Fibroblast of the aortic adventitia (primary cell): Measurements from ENCODE around the gene METTL25. TPM values are rescaled to one million over a fixed set of nuclear protein-coding genes. Genes with fewer than 3 reads are reported as not detected.
A peak's percentile ranks its signal among the peaks of the same experiment; 100 is the strongest.

Experiments used
- DNase-seq: peaks from one replicate; pipeline ENCODE4 v3.0.0-alpha.2; 2010; ENCODE audit warnings: low read depth
- H3K4me3 ChIP-seq: 2 replicates; pipeline ENCODE4 v1.5.1; 2011; ENCODE audit warnings: low read depth, mild to moderate bottlenecking, control low read depth, low read length, moderate library complexity
- total RNA-seq: library from RNA; depleted of rRNA; stranded (reverse); fragments of >200 nt; gene quantifications from 2 replicates; pipeline ENCODE4 v1.2.3, GENCODE V29; 2012; ENCODE audit warnings: low replicate concordance
- TF ChIP-seq, protein P1 (sequence below): IDR thresholded peaks from 2 replicates; pipeline ENCODE4 v1.5.1; 2011; ENCODE audit warnings: mild to moderate bottlenecking, low read length, control low read depth, inconsistent platforms; ENCODE audit not compliant: insufficient read depth

Gene METTL25
- total RNA-seq, 1 donor: 13.6 TPM

GRCh38 chr12:82400819-82401218 lies 42.5 kb downstream of the METTL25 start:
- no peak overlapping the region for H3K4me3 ChIP-seq
- no peak for DNase-seq
- TF ChIP-seq, protein P1, sequence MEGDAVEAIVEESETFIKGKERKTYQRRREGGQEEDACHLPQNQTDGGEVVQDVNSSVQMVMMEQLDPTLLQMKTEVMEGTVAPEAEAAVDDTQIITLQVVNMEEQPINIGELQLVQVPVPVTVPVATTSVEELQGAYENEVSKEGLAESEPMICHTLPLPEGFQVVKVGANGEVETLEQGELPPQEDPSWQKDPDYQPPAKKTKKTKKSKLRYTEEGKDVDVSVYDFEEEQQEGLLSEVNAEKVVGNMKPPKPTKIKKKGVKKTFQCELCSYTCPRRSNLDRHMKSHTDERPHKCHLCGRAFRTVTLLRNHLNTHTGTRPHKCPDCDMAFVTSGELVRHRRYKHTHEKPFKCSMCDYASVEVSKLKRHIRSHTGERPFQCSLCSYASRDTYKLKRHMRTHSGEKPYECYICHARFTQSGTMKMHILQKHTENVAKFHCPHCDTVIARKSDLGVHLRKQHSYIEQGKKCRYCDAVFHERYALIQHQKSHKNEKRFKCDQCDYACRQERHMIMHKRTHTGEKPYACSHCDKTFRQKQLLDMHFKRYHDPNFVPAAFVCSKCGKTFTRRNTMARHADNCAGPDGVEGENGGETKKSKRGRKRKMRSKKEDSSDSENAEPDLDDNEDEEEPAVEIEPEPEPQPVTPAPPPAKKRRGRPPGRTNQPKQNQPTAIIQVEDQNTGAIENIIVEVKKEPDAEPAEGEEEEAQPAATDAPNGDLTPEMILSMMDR: no peak

GRCh38 chr12:82406651-82407050 lies 48.3 kb downstream of the METTL25 start:
- DNase-seq: no peak
- TF ChIP-seq, protein P1: no peak
- H3K4me3 ChIP-seq: no peak overlapping the region

- peak overlapping the region; percentile 29 for H3K4me3 ChIP-seq
- TF ChIP-seq, protein P1: no peak
- peak; percentile 70 for DNase-seq
Observed at GRCh38 chr12:82407481-82407880, 49.2 kb downstream of the METTL25 start.

GRCh38 chr12:82408844-82409243 lies 50.5 kb downstream of the METTL25 start:
- TF ChIP-seq, protein P1: no peak
- H3K4me3 ChIP-seq: no peak overlapping the region
- DNase-seq: no peak

GRCh38 chr12:82411546-82412230 lies 53.4 kb downstream of the METTL25 start:
- no peak for DNase-seq
- no peak overlapping the region for H3K4me3 ChIP-seq
- TF ChIP-seq, protein P1: no peak

DNA sequence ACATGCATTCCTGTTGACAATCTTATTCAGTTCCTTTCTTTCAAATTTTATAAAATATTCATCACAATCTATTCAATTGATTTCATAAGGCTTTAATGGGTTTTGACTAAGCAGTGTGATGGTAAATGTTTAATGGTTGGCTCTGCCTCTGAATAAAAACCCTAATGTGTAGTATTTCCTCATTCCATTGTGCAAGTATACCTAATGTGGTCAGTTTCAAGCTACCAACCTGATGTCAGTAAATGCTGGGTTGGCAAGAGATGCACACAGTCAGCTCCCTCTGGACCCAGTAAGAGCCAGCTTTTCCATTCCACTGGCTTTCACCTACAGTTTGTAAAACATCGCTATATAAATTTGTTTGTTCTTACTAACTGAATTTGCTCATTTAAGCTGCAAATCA lies 53.9 kb downstream of the METTL25 start:
- no peak for DNase-seq
- TF ChIP-seq, protein P1: no peak
- H3K4me3 ChIP-seq: no peak overlapping the region

DNA sequence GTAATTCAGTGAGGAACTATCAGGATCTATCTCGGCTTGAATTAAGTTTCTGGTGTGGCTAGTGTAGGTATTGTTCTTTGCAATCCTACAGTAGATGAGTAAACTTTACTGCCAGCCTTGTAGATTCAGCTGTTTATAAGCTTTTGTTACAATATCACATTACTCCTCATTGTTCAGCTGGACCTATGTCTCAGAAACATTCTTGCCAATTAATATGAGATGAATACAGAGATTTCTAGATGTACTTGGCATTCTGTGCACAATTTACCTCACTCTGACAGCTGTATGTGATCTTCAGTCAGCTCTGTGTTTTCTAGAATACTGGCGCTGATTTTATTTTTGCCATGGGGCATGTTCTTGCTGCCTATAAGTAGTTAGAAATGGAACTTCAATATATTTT lies 55.7 kb downstream of the METTL25 start:
- no peak overlapping the region for H3K4me3 ChIP-seq
- DNase-seq: peak; percentile 6
- TF ChIP-seq, protein P1: no peak
